Stimulated activated CD4-positive, alpha-beta T cell treated with anti-CD3 and anti-CD28 coated beads, Interleukin-15, amount 100 ng/mL, for 48 hours (primary cell): ENCODE results near the gene PROKR1.

Source experiments
- DNase-seq, 2 donors: peaks; one replicate each; pipeline ENCODE4 v3.0.0-alpha.2; 2020; ENCODE audit warnings: low read depth in 2 of 2

The PROKR1 gene

DNA sequence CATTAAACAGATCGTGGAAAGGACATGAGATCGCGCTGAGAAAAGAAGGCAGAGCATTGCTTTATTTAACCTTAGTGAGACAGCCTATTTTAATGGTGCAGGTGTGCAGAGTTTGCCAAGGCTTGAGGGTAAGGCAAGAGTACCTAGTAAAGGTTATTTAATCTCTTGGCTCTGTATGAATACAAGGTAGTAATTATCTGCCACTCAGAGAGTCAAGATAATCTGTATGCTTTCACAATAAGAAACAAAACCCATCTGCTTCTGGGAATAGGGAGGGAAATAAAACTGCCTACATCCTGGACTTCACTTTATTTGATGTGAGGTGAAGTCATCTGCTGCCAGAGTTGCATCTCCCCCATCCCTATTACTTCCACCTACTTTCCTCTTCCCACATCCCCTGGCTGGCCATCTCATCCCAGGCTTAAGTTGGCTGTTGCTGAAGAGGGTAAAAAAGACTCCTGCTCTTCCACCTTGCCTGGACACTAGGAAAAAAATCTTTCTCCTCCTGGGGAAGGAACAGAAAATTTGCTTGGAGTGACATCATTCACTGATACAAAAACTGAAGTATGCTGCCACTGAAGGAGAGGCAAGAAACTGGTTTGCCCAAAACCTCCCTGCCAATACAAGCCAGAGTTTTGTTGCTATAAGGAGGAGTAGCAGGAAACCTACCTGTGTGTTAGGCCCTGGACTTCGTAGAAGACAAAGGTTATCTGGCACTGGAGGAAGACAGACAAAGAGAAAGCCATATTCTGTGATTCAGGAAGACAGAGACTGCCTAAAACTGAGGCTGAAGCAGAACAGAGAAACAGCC lies 55.4 kb downstream of the PROKR1 start:
- no peak for DNase-seq

DNA sequence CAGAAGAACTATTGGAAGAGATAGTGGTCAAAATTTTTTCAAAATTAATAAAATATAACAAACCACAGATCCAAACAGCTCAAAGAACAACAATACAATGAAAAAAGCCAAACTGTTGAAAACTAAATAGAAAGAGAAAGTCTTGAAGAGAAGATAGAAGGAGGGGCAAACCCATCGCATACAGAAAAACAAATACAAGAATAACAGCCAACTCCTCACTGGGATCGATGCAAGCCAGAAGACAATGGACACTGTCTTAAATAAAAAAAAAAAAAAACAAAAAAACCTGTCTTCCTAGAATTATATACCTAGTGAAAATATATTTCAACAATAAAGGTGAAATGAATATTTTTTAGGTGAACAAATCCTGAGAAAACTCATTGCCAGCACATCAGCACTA lies 57.2 kb downstream of the PROKR1 start:
- DNase-seq = no peak

DNA sequence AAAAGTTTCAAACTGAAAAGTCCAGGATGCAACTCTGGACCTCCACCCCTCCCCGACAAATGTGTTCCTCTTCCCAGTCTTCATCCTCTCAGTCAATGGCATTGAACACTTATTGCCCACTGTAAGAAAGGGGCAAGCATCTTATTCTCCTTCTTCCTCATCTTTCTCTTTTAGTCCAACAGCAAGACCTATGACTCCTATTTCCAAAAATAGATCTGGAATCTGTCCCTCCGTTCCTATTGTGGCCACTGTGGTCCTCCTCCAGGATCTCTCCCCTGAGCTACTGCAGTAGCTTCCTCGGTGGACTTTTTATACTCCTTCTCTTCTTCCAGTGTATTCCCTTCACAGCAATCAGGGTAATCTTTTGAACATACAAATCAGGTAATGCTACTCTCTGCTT lies 63.3 kb downstream of the PROKR1 start:
- DNase-seq = no peak
